Kidney epithelial cell (primary cell): ENCODE data around the gene SCYL2. TPM values are rescaled to one million over a fixed set of nuclear protein-coding genes. Genes with fewer than 3 reads are reported as not detected.

Source experiments
- DNase-seq: peaks from one replicate; pipeline ENCODE4 v3.0.0-alpha.2; 2010; ENCODE audit warnings: low read depth
- H3K27me3 ChIP-seq: 2 replicates; pipeline ENCODE4 v1.6.0; 2011; ENCODE audit warnings: low read length; ENCODE audit not compliant: control insufficient read depth, insufficient read depth
- H3K36me3 ChIP-seq: 2 replicates; pipeline ENCODE4 v1.5.1; 2011; ENCODE audit warnings: low read length; ENCODE audit not compliant: control insufficient read depth, insufficient read depth
- H3K4me3 ChIP-seq: 2 replicates; pipeline ENCODE4 v1.5.1; 2011; ENCODE audit warnings: low read depth, mild to moderate bottlenecking, control low read depth, low read length
- CTCF ChIP-seq: IDR thresholded peaks from 2 replicates; pipeline ENCODE4 v1.5.1; 2011; ENCODE audit warnings: mild to moderate bottlenecking, moderate library complexity, low read length, control low read depth, inconsistent platforms; ENCODE audit not compliant: insufficient read depth, poor library complexity, severe bottlenecking
- total RNA-seq: library from RNA; depleted of rRNA; stranded (reverse); fragments of >200 nt; gene quantifications from 2 replicates; pipeline ENCODE4 v1.2.3, GENCODE V29; 2015

SCYL2 gene
- total RNA-seq, 1 donor from 2014 or later = 47.5 TPM

GRCh38 chr12:100381379-100381778, 114.4 kb downstream of the SCYL2 start:
- Histone ChIP-seq H3K4me3 (no peak overlapping the region), H3K36me3 (no peaks in the 10 kb centered on the region), H3K27me3 (no peaks in the 10 kb centered on the region)
- no peak for TF ChIP-seq CTCF
- no peak for DNase-seq

DNA sequence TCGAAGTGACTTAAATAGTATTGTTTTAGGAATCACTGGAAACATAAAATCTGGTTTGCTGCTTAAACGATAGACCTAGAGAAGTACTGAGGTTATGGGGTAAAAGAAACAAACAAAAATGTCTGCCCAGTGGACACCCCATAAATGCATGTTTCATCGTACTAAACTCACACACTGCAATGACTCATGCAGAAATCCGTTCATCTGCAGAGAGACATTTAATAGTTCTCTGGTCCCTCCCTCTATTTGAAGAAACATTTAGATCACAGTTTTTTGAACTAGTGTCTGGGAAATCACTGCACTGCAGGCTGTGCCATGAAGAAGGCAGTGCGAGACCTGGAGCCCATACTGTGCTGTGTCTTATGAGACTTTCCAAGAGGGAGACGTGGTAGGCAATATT, 115.4 kb downstream of the SCYL2 start:
- Histone ChIP-seq H3K4me3 (no peak overlapping the region), H3K36me3 (no peaks in the 10 kb centered on the region), H3K27me3 (no peaks in the 10 kb centered on the region)
- DNase-seq = no peak
- TF ChIP-seq CTCF = no peak

DNA sequence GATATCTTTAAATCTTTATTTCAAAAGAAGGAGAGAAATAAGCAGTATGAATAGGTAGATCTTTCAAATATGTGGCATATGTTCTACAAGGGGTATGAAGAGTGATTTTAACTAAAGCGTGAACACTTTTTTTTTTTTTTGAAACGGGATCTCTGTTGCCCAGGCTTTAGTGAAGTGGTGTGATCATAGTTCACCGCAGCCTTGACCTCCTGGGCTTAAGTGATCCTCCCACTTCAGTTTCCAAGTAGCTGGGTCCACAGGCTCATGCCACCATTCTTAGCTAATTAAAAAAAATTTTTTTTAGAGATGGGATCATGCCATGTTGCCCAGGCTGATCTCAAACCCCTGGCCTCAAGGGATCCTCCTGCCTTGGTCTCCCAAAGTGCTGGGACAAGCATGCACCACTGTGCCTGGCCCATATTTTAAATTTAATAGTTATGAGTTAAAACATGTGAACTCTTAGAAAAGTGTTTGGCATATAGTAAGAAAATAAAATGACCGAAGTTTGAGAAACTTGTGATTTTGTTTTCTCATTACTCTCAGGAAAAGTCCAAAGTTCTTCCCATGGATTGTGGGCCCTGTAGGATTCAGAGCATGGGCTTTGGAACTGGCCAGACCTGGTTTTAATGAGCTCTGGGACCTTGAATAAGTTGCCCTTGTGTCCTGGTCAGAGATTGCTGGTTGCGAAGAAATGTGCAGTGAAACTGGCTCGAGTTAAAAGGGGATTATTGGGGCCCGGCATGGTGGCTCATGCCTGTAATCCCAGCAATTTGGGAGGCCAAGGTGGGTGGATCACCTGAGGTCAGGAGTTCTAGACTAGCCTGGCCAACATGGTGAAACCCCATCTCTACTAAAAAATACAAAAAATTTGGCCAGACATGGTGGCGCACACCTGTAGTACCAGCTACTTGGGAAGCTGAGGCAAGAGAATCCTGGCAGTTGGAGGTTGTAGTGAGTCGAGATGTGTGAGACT, 116.9 kb downstream of the SCYL2 start:
- DNase-seq = no peak
- Histone ChIP-seq H3K36me3 (no peaks in the 10 kb centered on the region), H3K27me3 (no peaks in the 10 kb centered on the region), H3K4me3 (no peak overlapping the region)
- TF ChIP-seq CTCF = no peak

- no peak for DNase-seq
- Histone ChIP-seq H3K4me3 (no peak overlapping the region), H3K36me3 (no peaks in the 10 kb centered on the region), H3K27me3 (no peaks in the 10 kb centered on the region)
- TF ChIP-seq CTCF = no peak
Measured at GRCh38 chr12:100384559-100384935, 117.6 kb downstream of the SCYL2 start.

DNA sequence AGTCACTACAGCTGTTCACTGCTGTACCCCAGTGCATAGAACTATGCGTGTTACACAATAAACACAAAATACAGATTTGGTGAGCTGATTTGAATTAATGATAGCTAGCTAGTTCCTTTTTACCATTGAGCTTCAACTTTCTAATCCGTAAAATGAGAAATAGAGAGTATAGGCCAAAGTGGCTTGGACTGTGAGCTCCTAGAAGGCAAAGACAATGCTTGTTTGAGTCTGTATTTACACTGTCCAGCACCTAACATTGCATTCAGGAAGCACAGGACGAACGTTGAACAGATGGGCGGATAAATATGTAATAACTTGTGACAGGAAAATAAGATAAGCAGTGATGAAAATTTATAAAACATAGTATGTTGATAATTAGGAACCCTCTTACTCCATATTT, 121.4 kb downstream of the SCYL2 start:
- no peak for DNase-seq
- Histone ChIP-seq H3K36me3 (no peaks in the 10 kb centered on the region), H3K27me3 (no peaks in the 10 kb centered on the region), H3K4me3 (no peak overlapping the region)
- no peak for TF ChIP-seq CTCF

Other genes starting within 250 kb of the SCYL2 start
- gene BLTP3B, start 124.3 kb upstream of the SCYL2 start, total RNA-seq = 11.0 and 11.6 TPM in 2 replicates
- gene ACTR6, start 66.4 kb upstream of the SCYL2 start, total RNA-seq = 25.3 and 35.7 TPM in 2 replicates
- gene DEPDC4, start 98 bp upstream of the SCYL2 start, total RNA-seq = 0.14 and 1.0 TPM in 2 replicates
- gene SLC17A8, start 89.9 kb downstream of the SCYL2 start, total RNA-seq = under 0.01 TPM in 1 of 2 replicates, not detected in the other
- gene NR1H4, start 206.7 kb downstream of the SCYL2 start, total RNA-seq = 0.13 and 0.14 TPM in 2 replicates